ENCODE data around the gene CEP112. TPM values are rescaled to one million over a fixed set of nuclear protein-coding genes. Genes with fewer than 3 reads are reported as not detected.

CEP112 gene
- total and polyA plus RNA-seq, 4 donors: 5.9 to 32.9 (median 18.8) TPM

DNA sequence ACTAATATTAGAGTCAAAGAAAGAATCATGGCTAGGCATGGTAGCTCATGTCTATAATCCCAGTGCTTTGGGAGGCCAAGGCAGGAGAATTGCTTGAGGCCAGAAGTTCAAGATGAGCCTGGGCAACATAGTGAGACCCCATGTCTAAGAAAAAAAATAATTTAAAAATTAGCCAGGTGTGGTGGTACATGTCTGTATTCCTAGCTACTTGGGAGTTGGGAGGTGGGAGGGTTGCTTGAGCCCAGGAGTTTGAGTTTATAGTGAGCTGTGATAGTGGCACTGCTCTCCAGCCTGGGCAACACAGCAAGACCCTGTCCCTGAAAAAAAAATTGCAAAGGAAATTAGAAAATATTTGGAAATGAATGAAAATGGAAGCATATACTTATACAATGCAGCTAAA lies 420.2 kb downstream of the CEP112 start:
- H3K36me3 ChIP-seq (ENCODE audit: control insufficient read depth in 4 of 4, insufficient read depth in 4 of 4, low read length in 4 of 4): no peaks in the 10 kb centered on the region
- no peak for DNase-seq
- H3K4me1 ChIP-seq (ENCODE audit: control insufficient read depth in 5 of 5, insufficient read depth in 5 of 5, low read length in 5 of 5): peaks cover 0 to 11% (median 4%) of the 10 kb centered on the region in 5 donors
- H3K9ac ChIP-seq (ENCODE audit: insufficient read depth in 1 of 2, low read length in 2 of 2): no peak overlapping the region
- no peak overlapping the region for H3K4me3 ChIP-seq
- no peaks in the 10 kb centered on the region for H3K27me3 ChIP-seq (ENCODE audit: control insufficient read depth in 3 of 3, insufficient read depth in 3 of 3, low read length in 2 of 3)
- TF ChIP-seq CTCF (IDR thresholded peaks at IDR 0.05; ENCODE audit: control extremely low read depth, extremely low read depth): no peak
- H3K9me3 ChIP-seq (ENCODE audit: control insufficient read depth in 4 of 4, insufficient read depth in 3 of 4, low read length in 3 of 4): no peaks in the 10 kb centered on the region
- ATAC-seq (ENCODE audit: insufficient read depth, low FRiP score): no peak
- no peak overlapping the region for H3K27ac ChIP-seq (ENCODE audit: low read depth in 1 of 2, low read length in 1 of 2)

DNA sequence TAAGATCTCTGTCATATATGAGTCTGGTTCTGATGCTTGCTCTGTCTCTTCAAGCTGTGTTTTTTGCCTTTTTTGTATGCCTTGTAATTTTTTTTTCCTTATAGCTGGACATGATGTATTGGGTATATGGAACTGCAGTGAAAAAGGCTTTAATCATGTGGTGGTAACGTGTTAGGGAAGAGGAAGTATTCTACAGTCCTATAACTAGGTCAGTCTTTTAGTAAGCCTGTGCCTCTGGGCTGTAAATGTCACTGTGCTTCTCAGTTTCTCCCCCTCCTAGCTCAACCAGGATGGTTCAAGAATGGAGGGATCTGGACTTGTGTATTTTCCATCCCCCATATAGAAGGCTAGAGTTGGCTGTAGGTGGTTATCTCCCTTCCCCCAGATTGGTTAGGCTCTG lies 428.1 kb downstream of the CEP112 start:
- Histone ChIP-seq H3K9ac (ENCODE audit: insufficient read depth in 1 of 2, low read length in 2 of 2) (no peak overlapping the region), H3K36me3 (ENCODE audit: control insufficient read depth in 4 of 4, insufficient read depth in 4 of 4, low read length in 4 of 4) (no peaks in the 10 kb centered on the region), H3K9me3 (ENCODE audit: control insufficient read depth in 4 of 4, insufficient read depth in 3 of 4, low read length in 3 of 4) (no peaks in the 10 kb centered on the region), H3K27ac (ENCODE audit: low read depth in 1 of 2, low read length in 1 of 2) (no peak overlapping the region), H3K27me3 (ENCODE audit: control insufficient read depth in 3 of 3, insufficient read depth in 3 of 3, low read length in 2 of 3) (no peaks in the 10 kb centered on the region), H3K4me3 (no peak overlapping the region), H3K4me1 (ENCODE audit: control insufficient read depth in 5 of 5, insufficient read depth in 5 of 5, low read length in 5 of 5) (no peaks in the 10 kb centered on the region)
- DNase-seq (no peak), ATAC-seq (ENCODE audit: insufficient read depth, low FRiP score) (no peak)
- WGBS, 2 donors: 64 to 77% methylated on average over 1 of the region's 1 CpG
- no peak for TF ChIP-seq CTCF (IDR thresholded peaks at IDR 0.05; ENCODE audit: control extremely low read depth, extremely low read depth)

DNA sequence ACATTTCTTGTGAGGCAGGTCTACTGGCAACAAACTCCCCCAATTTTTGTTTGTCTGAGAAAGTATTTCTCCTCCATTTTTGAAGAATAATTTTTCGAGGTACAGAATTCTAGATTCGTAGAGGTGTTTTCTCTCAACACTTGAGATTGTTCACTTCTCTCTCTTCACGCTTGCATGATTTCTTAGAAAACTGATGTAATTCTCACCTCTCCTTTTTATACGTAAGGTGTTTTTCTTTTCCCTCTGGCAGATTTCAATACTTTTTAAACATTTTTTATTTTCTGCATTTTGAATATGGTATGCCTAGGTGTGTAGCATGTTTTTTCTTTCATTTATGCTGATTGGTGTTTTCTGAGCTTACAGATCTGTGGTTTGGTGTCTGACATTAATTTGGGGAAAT lies 429.0 kb downstream of the CEP112 start:
- WGBS, 2 donors: 93 to 95% methylated on average over 4 of the region's 4 CpGs
- no peak for ATAC-seq (ENCODE audit: insufficient read depth, low FRiP score)
- no peaks in the 10 kb centered on the region for H3K27me3 ChIP-seq (ENCODE audit: control insufficient read depth in 3 of 3, insufficient read depth in 3 of 3, low read length in 2 of 3)
- TF ChIP-seq CTCF (IDR thresholded peaks at IDR 0.05; ENCODE audit: control extremely low read depth, extremely low read depth): no peak
- no peak for DNase-seq
- no peaks in the 10 kb centered on the region for H3K36me3 ChIP-seq (ENCODE audit: control insufficient read depth in 4 of 4, insufficient read depth in 4 of 4, low read length in 4 of 4)
- no peaks in the 10 kb centered on the region for H3K4me1 ChIP-seq (ENCODE audit: control insufficient read depth in 5 of 5, insufficient read depth in 5 of 5, low read length in 5 of 5)
- no peak overlapping the region for H3K4me3 ChIP-seq
- no peak overlapping the region for H3K9ac ChIP-seq (ENCODE audit: insufficient read depth in 1 of 2, low read length in 2 of 2)
- H3K27ac ChIP-seq (ENCODE audit: low read depth in 1 of 2, low read length in 1 of 2): no peak overlapping the region
- no peaks in the 10 kb centered on the region for H3K9me3 ChIP-seq (ENCODE audit: control insufficient read depth in 4 of 4, insufficient read depth in 3 of 4, low read length in 3 of 4)

GRCh38 chr17:65759532-65759931 lies 432.4 kb downstream of the CEP112 start:
- DNase-seq (no peak), ATAC-seq (ENCODE audit: insufficient read depth, low FRiP score) (no peak)
- no peak overlapping the region for H3K9ac ChIP-seq (ENCODE audit: insufficient read depth in 1 of 2, low read length in 2 of 2)
- H3K4me3 ChIP-seq: no peak overlapping the region
- no peaks in the 10 kb centered on the region for H3K9me3 ChIP-seq (ENCODE audit: control insufficient read depth in 4 of 4, insufficient read depth in 3 of 4, low read length in 3 of 4)
- WGBS, 2 donors: 88 to 92% methylated on average over 4 of the region's 4 CpGs
- H3K36me3 ChIP-seq (ENCODE audit: control insufficient read depth in 4 of 4, insufficient read depth in 4 of 4, low read length in 4 of 4): no peaks in the 10 kb centered on the region
- H3K27ac ChIP-seq (ENCODE audit: low read depth in 1 of 2, low read length in 1 of 2): no peak overlapping the region
- no peaks in the 10 kb centered on the region for H3K27me3 ChIP-seq (ENCODE audit: control insufficient read depth in 3 of 3, insufficient read depth in 3 of 3, low read length in 2 of 3)
- TF ChIP-seq CTCF (IDR thresholded peaks at IDR 0.05; ENCODE audit: control extremely low read depth, extremely low read depth): no peak
- no peaks in the 10 kb centered on the region for H3K4me1 ChIP-seq (ENCODE audit: control insufficient read depth in 5 of 5, insufficient read depth in 5 of 5, low read length in 5 of 5)

Data from lung (tissue), 12 donors.